Prostate gland (tissue), 2 donors: ENCODE results near the gene GRIK2.

Experiments
- POLR2A ChIP-seq: fragments of 450-650 bp; IDR thresholded peaks from one replicate; pipeline ENCODE4 v1.6.1; 2016; ENCODE audit warnings: antibody characterized with exemption, mild to moderate bottlenecking
- POLR2AphosphoS5 ChIP-seq: sonication (generic); formaldehyde crosslinking; IDR thresholded peaks from one replicate; pipeline ENCODE4 v1.6.1; 2017; ENCODE audit warnings: antibody characterized with exemption
- TF ChIP-seq, protein P1 (sequence below), 4 experiments: fragments of 200-600 bp in 2 of 4; fragments of 450-650 bp in 2 of 4; sonication (generic) in 2 of 4; IDR thresholded peaks; 1 replicate in 3 of 4; 2 replicates in 1 of 4; pipeline ENCODE4 v1.5.1; 2016 to 2019; ENCODE audit warnings: antibody characterized with exemption in 4 of 4, mild to moderate bottlenecking in 2 of 4, moderate library complexity in 2 of 4

GRCh38 chr6:101513181-101513580, 119.7 kb downstream of the GRIK2 start:
- TF ChIP-seq, protein P1, sequence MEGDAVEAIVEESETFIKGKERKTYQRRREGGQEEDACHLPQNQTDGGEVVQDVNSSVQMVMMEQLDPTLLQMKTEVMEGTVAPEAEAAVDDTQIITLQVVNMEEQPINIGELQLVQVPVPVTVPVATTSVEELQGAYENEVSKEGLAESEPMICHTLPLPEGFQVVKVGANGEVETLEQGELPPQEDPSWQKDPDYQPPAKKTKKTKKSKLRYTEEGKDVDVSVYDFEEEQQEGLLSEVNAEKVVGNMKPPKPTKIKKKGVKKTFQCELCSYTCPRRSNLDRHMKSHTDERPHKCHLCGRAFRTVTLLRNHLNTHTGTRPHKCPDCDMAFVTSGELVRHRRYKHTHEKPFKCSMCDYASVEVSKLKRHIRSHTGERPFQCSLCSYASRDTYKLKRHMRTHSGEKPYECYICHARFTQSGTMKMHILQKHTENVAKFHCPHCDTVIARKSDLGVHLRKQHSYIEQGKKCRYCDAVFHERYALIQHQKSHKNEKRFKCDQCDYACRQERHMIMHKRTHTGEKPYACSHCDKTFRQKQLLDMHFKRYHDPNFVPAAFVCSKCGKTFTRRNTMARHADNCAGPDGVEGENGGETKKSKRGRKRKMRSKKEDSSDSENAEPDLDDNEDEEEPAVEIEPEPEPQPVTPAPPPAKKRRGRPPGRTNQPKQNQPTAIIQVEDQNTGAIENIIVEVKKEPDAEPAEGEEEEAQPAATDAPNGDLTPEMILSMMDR (IDR thresholded peaks at IDR 0.05): no peak
- TF ChIP-seq POLR2A: no peak
- TF ChIP-seq POLR2AphosphoS5: no peak
